ENCODE data around the gene BNIP1.

BNIP1 gene

DNA sequence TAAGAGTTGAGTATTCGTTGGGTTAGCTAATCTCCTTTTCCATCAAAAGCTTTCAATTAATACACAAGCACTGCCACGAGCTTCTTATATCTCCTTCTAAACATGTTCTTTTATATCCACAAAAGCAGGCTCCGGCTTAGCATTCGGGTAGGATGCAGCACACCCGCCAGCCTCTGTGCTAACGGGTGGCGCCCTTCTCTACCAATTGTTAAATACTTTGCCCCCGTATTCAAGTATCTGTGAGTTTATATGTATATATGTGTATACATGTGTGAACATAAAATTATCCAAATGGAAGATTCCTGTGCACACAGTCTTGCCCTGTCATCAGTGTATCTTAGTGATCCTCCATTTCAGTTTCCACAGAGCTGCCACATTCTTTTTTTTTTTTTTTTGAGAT, 27.8 kb downstream of the BNIP1 start:
- DNase-seq = no peak

DNA sequence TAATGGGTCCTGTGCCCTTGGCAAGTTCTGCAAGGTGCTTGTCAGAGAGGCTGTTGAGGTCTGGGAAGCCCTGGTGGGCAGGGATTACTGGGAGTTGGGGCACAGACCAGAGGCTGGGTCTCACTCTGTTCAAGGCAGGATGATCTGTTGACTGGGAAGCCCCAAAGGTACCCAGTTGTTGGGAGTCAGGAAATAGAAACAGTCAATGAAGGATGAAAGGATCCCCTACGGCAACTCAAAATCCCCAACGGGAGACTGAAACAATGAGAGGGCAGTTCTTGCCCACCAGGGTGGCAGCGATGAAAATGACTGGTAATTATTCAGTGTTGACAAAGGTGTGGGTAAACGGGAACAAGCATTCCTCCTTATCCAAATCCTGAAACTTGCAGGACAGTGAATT, 31.2 kb downstream of the BNIP1 start:
- DNase-seq = no peak

DNA sequence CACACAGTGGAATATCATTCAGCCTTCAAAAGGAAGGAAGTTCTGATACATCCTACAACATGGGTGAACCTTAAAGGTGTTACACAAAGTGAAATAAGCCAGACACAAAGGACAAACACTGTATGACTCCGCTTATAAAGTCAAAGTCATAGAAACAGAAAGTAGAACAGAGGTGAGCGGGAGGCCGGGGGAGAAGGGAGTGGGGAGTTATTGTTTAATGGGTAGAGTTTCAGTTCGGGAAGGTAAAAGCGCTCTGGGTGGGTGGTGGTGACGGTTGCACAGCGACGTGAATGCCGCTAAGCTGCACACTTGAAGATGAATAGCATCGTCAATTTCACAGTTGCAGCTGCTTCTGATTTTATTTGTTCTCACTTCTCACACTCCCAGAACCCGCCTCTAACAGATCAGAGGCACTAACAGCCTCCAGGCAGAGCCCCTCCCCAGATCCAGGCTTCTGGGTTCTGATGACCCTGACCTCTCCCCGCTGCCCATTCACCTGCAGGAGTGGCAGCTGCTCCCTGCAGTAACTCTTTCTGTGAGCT, 34.1 kb downstream of the BNIP1 start:
- DNase-seq = no peak

DNA sequence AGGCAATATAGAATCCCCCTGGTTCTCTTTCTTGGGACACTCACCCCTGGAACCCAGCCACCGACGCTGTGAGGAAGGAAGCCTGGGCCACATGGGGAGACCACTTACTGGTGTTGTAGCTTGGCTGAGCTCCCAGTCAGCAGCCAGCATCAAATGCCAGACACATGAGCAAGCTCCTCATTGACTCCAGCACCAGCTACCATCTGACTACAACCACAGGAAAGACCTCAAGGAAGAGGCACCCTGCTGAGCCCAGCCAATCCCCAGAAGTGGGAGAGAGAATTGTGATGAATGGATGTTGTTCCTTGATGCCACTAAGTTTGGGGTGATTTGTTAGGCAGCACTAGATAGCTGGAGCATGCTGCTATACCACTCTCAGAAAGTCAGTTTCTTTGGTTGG, 36.0 kb downstream of the BNIP1 start:
- DNase-seq = no peak

DNA sequence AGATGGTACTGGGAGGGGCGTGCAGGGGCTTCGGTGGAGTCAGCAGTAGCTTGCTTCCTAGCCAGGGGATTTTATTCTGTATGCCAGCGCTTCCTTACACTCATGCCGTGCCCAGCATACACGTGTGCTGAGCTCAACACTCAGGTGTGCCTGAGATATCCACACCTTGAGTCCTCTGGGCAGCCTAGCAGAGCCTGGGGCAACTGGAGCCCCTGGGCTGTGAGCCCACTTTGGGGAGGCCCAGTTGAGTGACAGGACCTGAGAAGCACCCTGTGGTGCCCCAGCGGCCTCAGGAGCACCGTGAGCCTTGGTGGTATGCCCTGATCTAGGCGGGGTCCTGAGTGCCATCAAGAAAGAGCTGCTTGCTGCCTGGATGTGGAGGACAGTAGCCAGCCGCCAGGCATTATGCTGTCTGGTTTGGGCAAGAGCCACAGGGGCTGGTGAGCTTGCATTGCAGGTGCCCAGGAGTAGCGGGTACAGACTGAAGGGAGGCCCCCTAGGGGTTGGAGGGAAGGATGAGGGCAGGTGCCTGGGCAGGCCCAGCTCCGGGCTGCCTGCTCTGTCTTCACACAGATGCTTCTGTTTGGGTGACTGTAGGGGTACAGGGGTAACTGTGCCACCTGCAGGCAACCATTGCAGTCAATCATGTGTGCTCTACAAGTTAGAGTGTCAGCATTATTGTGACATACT, 42.9 kb downstream of the BNIP1 start:
- no peak for DNase-seq

DNA sequence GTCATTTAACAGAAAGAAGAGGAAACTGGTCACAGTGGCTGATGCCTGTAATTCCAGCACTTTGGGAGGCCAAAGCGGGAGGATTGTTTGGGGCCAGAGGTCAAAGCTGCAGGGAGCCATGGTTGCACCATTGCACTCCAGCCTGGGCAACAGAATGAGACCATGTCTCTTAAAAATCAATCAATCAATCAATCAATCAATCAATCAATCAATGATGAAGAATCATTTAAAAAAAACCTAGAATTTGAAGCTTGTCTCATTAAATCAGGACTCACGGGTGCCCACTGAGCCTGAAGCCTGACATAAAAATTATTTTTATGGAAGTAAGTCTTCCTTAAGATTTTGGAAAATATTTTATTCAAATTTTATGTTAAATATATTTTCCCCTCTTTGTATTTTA, 43.9 kb downstream of the BNIP1 start:
- no peak for DNase-seq

DNA sequence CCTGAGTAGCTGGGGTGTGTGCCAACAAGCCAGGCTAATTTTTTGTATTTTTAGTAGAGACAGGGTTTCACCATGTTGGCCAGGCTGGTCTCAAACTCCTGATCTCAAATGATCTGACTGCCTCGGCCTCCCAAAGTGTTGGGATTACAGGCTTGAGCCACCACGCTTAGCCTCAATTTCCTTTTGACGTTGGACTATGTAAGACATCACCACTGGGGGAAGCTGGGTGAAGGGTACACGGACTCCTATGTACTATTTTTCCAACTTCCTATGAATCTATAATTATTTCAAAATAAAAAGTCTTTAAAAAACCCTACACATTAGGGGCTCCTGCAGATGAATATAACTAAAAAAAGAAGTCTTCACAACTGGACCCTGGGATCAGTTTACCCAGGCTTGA, 46.7 kb downstream of the BNIP1 start:
- no peak for DNase-seq

DNA sequence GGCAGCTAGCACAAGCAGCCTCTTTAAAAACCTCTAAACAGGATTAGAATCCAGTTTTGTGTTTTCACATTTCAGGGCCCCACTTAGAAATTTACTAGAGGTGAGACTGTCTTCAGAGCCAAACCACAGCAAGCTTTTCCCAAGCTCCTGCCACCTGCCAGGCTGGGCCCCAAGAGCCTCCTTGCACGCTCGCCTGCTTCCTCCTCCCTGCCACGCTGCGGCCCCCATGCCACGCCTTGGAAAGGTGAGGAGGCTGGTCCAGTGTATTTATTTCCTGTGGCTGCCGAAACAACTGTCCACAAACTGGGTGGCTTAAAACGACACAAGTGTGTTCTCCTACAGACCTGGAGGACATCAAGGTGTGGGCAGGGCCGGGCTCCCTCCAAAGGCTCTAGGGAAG, 47.2 kb downstream of the BNIP1 start:
- DNase-seq = no peak

DNA sequence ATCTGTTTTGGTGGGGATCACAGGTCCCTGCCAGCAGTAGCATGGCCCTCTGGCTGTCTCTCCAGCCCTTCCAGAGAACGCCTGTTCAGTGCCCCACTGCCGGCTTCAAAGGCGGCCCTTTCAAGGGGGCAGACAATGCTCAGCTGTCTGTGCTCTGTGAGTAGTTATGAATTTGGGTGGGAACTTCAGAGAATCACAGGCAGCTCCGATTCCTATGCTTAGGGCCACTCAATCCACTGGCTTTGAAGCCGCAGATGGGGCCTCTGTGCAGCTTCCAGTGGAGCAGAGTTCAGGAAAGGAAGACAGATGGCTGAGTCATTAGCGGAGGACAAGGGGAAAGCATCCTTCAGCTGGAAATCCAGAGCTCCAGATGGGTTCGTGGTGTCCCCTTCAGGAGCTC, 48.2 kb downstream of the BNIP1 start:
- DNase-seq = no peak

DNA sequence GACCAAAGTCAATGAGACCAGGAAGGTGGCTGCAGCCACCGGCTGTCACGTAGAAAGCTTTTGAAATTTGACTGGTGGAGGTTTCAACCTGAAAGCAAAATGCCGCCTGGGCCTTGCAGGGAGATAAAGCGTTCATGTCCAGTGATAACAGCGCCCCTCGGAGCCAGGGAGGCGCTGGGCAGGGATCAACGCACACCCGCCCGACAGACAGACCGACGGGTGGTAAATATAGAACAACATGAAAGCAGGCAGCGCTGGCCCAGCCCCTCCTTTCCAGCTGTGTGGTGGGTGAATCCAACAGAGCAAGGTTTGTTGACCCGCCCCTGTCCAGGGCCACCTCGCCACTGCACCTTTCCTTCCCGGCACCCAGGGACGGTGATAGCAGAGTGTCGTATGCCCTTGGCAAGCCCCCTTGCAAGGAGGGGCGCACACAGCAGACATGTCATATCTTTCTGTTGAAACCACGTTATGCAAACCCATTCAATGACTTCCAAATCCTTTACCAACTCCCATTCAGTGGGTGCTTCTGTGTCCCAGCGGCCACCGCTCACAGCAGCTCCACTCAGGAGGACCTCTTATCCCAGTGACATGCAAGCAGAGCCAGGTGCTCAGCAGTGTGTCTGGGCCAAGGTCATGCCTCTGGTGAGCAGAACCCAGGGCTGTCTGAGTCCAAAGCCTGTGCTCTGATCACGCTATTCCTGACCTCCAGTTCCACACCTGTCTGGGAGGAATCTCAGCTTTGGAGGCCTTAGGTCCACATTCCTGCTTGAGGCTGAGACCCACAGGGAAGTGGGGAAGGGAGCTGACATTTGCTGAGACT, 52.0 kb downstream of the BNIP1 start:
- DNase-seq = no peak

DNA sequence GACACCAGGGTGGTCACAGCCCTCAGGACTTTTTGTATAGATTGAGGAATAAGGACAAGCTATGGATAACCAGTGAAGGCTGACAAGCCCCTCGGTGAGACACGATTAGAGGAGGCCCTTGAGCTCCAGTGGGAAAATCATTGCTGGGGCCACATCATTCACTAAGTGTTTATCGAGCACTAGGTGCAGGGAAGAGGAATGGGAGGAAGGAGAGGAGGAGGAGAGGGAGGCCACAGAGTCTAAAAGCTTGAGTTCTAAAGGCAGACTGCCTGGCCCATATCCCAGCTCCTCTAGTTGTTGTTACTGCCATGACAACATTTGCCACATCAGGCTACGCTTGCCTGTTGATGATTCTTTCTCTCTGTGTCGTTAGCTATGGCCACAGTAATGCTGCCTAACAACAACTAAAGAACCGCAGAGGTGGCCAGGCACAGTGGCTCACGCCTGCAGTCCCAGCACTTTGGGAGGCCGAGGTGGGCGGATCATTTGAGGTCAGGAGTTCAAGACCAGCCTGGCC, 53.1 kb downstream of the BNIP1 start:
- no peak for DNase-seq

DNA sequence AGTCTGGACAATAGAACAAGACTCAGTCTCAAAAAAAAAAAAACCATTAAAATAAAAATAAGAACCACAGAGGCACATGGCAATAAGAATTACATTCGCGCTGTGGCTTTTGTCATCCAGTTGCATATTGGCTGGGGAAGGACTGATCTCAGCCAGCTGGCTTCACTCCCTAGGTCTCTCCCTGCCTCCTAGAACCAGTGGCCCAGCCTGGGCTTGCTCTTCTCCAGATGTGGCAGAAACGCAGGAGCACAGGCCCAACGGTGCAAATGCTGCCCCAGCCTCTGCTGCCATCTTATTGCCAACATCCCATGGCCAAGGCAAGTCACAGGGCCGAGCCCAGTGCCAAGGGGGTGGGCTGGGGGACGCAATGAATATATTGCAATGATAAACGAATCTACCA, 53.7 kb downstream of the BNIP1 start:
- DNase-seq = no peak

DNA sequence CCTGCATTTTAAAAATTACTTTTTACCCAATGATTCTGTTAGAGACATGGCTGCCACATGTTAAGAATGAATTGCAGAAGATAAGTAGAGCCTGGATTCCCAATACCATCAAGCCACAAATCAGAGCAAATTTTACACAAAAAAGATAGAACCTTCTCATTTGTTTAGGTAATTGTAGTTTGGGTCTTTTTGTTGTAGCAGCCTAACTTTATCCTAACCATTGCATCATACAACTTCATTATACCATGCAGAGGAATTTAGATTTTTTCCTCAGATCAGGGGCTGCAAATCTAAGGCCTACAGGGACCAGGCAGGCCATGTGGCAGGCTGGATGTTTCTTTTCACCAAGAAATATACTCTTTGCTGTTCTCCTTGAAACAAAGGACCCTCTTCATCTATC, 56.0 kb downstream of the BNIP1 start:
- DNase-seq = no peak

DNA sequence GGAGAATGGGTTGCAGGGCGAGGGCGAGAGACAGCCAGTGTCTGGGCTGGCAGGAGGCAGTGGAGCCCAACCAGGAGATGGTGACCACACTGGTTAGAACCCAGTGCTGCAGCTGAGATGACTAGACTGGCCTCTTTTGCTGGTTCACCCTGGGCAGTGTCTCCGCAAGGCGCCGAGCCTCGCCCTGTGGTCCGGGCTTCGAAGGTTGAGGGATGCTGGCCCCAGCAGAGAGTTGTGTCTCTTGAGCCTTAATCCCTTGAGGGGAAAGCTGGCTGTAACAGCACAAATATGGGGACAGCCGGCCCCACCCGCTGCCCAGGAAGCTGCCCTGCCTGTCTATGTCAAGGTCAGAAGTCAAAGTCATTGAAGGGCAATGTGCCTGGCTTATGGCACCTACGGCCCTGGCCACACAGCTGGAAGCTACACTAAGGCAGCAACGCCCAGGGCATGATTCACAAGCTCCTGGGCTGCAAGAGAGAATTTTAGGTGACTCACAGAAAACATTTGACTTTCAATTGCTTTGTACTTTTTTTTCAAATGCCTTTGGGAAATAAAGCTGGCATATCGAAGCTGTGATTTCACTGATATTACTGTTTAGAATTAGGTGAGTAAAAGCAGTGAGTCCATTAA, 57.4 kb downstream of the BNIP1 start:
- DNase-seq = no peak

DNA sequence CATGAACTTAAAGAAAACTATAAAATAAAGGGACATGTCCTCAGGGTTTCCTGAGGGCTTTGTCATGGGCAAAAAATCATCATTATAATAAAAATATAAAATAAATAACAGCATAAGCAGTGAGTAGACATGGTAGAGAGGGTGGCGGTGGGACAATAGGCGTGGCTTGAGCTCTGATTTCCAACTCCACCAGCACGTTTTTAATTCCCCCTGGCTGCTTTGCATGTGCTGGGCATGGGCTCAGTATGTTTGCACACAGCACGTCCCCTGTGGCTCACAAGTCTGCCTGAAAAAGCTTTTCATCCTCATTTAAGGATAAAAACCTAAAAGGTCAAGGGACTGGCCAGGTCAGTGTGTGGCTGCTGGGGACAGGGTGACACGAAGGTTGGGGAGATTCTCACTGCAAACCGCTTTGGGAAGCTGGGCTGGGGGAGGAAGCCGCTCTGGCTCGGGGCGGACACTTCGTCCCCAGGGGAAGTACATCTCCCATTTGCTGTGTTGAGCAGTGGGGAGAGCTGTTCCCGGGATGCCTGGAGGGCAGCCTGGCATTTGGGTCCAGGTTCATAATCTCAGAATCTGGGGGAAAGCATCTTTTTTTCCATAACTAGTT, 58.0 kb downstream of the BNIP1 start:
- no peak for DNase-seq

DNA sequence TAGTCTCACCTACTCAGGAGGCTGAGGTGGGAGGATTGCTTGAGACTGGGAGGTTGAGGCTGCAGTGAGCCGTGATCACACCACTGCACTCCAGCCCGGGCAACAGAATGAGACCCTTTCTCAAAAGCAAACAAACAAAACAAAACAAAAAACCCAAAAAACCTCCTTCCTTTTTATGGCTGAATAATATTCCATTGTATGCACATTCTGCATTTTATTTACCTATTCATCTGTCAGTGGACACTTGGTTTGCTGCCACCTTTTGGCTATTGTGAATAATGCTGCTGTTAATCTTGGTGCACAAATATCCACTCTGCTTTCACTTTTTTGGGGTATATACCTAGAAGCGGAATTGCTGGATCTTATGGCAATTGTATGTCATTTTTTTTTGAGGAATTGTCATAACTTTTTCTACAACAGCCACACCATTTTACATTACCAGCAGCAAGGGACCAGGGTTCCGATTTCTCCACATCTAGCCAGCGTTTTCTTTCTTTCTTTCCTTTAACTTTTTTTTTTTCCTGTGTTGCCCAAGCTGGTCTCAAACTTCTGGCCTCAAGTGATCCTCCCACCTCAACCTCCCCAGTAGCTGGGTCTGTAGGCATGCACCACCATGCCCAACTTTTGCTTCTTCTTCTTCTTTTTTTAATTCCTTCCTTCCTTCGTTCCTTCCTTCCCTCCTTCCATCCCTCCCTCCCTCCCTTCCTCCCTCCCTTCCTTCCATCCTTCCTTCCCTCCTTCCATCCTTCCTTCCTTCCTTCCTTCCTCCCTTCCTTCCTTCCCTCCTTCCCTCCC, 60.1 kb downstream of the BNIP1 start:
- no peak for DNase-seq

DNA sequence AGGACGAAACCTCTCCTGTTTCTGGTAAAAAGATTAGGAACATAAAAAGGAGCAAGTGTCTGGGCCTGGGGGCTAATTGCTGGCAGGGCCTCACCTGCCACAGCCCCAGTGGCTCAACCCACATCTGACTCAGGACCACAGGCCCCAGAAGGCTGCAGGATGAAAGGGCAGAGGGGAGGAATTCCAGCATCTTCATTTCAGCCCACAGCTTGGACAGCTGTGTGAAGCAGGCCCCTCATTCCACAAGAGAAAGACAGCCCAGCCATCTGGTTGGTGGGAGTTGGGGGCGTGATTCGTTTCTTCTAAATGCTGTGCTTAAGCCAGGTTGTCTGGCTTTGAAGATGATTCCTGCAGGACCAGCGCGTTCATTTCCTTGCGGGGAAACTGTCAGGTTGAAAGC, 61.6 kb downstream of the BNIP1 start:
- no peak for DNase-seq

DNA sequence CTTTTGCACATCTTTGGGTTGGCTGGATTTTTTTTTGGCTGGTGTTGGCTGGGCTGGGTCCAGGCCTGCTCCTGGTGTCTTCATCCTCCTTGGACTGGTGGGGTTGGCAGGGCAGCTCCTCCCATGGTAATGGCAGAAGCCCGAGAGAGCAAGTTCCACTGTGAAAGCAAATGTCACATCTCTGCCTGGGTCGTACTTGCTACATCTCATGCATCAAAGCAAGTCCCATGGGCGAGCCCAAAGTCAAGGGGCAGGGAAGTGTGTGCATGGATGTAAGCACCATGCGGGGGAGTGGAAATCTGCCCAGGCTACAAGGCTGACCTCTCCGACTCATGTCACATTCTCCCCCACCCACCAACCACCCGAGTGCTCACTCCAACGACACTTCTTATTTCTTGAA, 64.0 kb downstream of the BNIP1 start:
- no peak for DNase-seq

DNA sequence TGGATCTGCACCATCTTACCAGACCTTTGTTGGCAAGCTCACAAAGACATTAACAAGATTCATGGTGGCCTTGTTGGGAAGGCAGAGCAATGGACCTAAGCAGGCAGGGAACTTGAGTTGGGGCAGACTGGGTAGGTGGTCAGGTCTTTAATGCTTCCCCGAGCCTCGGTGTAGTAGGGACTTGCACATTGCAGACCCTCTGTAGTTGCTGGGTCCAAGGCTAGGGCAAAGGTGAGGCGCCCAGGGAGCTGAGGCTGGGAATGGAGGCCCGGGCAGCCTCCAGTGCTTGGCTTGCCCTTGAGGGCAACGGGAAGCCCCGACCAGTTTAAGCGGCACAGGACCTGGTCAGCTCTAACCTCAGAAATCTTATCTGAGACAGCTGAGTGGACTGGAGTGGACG, 66.5 kb downstream of the BNIP1 start:
- DNase-seq = no peak

DNA sequence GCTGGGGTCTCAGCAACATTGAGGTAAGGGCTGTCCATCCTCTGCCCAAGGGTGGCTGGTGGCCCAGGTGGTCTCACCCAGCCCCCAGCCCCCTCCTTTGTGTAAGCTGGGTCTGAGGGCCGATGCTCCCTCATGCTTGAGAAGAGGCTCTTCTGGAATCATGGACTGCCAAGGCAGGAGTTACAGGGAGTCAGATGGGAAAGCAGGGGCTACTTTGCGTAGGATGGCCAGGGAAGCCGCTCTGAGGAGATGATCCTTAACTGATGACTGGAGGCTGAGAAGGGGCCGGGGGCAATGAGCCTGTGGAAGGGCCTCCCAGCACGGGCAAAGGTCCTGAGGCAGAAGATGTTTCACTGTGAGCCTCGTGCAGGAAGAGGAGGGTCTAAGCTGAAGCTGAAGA, 67.0 kb downstream of the BNIP1 start:
- DNase-seq = no peak

DNA sequence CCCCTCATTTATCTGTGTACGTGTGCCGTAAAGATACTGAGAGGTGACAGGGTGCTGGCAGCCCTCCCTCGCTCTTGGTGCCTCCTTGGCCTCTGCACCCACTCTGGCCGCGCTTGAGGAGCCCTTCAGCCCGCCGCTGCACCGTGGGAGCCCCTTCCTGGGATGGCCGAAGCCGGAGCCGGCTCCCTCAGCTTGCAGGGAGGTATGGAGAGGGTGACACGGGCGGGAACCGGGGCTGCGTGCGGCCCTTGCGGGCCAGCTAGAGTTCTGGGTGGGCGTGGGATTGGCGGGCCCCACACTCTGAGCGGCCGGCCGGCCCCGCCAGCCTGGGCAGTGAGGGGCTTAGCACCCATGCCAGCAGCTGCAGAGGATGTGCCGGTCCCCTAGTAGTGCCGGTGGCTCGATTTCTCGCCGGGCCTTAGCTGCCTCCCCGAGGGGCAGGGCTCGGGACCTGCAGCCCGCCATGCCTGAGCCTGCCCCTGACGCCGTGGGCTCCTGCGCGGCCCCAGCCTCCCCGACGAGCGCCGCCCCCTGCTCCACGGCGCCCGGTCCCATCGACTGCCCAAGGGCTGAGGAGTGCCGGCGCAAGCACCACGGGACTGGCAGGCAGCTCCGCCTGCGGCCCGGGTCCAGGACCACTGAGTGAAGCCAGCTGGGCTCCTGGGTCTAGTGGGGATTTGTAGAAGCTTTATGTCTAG, 69.1 kb downstream of the BNIP1 start:
- DNase-seq = no peak

Measured in activated gamma-delta T cell treated with Interleukin-2 at 50 U/mL for 16 hours (primary cell).